Activated T-cell treated with anti-CD3 and anti-CD28 coated beads, Interleukin-2, amount 50 U/mL, for 24 hours (primary cell): ENCODE results near the gene RGS14.

Experiments used
- DNase-seq: peaks from one replicate; pipeline ENCODE4 v3.0.0-alpha.2; 2020
- H3K27ac Mint-ChIP-seq: 2 replicates; pipeline ENCODE4 v1.8.0; 2020; ENCODE audit warnings: mild to moderate bottlenecking, mixed read lengths
- H3K27me3 Mint-ChIP-seq: 2 replicates; pipeline ENCODE4 v1.8.0; 2020; ENCODE audit warnings: mixed read lengths
- H3K36me3 Mint-ChIP-seq: 2 replicates; pipeline ENCODE4 v1.8.0; 2020; ENCODE audit warnings: low read depth, mixed read lengths
- H3K4me1 Mint-ChIP-seq: 2 replicates; pipeline ENCODE4 v1.8.0; 2020; ENCODE audit warnings: low read depth, mixed read lengths
- H3K4me3 Mint-ChIP-seq: 2 replicates; pipeline ENCODE4 v1.8.0; 2020; ENCODE audit warnings: mild to moderate bottlenecking, moderate library complexity, mixed read lengths
- H3K9me3 Mint-ChIP-seq: 2 replicates; pipeline ENCODE4 v1.8.0; 2020; ENCODE audit warnings: mixed read lengths

Gene RGS14

DNA sequence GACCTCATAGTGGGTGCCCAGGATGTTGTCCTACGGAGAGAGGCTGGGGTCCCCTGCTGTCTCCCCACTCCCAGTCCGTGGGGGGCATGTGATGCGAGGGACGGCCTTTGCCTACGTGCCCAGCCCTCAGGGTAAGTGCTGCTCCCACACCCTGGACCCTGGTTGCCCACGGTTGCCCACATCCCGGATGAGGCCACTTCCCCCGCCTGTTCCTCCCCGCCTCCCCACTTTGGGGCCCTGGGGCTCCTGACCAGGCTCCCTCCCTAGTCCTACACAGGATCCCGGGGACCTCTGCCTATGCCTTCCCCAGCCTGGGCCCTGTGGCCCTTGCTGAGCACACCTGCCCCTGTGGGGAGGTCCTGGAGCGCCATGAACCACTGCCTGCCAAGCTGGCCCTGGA lies 28.0 kb downstream of the RGS14 start:
- H3K27me3 Mint-ChIP-seq, result no peaks in the 10 kb centered on the region
- peaks cover 45% of the 10 kb centered on the region for H3K4me1 Mint-ChIP-seq
- H3K36me3 Mint-ChIP-seq, result no peaks in the 10 kb centered on the region
- DNase-seq, result no peak
- no peaks in the 10 kb centered on the region for H3K9me3 Mint-ChIP-seq
- no peak overlapping the region for H3K4me3 Mint-ChIP-seq
- no peak overlapping the region for H3K27ac Mint-ChIP-seq

DNA sequence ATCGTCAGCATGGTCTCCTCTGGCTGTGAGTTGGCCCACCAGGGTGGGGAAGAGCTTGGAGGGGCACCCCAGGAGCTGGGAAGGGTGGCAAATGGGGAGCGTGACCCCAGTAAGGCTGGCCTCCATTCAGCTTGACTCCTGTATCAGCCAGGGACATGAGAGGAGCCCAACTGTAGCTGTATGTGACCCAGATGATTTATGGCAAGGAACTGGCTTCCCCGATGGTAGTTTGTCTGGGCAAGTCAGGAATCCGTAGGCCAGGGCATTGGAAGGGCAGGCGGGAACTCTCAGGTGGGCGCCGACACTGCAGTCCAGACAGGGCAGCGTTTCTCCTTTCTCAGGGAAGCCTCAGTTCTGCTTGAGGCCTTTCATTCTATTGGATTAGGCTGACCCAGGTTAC lies 28.8 kb downstream of the RGS14 start:
- Mint-ChIP-seq H3K27me3 (no peaks in the 10 kb centered on the region), H3K36me3 (no peaks in the 10 kb centered on the region), H3K27ac (no peak overlapping the region), H3K4me3 (no peak overlapping the region), H3K9me3 (no peaks in the 10 kb centered on the region), H3K4me1 (peaks cover 49% of the 10 kb centered on the region)
- DNase-seq, result no peak

DNA sequence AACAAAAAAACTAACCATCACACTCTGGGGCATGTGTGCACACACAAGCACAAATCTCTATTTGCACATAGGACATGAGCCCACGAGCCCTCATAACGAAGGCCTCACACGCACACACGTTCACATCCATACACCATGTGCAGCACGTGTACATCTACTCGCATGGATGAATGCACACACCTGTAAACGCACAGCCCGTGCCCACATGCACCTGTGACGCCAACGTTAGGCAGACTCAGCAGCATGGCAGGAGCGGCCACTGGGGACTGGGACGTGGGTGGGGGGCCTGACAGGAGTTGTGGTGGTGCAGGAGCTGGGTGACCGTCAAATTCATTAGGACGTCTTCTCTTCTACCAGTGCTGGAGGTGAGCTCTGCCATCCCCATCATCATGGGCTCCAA lies 29.7 kb downstream of the RGS14 start:
- Mint-ChIP-seq H3K4me1 (peaks cover 46% of the 10 kb centered on the region), H3K4me3 (no peak overlapping the region)

DNA sequence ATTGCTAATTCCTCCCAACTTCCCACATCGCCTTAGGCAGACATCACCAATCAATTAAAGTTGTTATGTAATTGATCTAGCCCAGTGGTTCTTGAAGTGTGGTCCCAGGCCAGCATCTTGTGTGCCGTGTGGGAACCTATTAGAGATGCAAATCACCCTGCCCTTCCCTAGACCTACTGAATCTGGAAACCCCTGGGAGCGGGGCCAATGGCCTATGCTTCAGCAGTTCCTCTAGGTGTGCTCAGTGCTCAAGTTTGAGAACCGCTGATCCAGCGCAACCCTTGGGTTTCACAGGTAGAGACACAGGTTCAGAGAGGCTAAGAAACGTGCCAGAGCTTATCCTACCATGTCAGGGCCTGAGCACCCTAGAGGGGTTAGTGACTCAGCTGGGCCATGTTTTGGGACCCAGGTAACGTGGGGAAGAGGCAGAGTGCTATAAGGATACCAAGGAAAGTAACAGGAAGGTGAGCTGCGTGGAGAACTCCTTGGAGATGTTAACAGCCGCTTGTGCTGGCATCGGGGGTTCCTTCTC lies 30.9 kb downstream of the RGS14 start:
- Mint-ChIP-seq H3K4me1 (peaks cover 40% of the 10 kb centered on the region), H3K9me3 (no peaks in the 10 kb centered on the region), H3K27me3 (no peaks in the 10 kb centered on the region), H3K27ac (peak overlapping the region; percentile 94), H3K36me3 (no peaks in the 10 kb centered on the region), H3K4me3 (no peak overlapping the region)
- no peak for DNase-seq

More for the DNA sequence above, 29.7 kb downstream of the RGS14 start:
- Mint-ChIP-seq H3K36me3 (no peaks in the 10 kb centered on the region), H3K27ac (no peak overlapping the region), H3K9me3 (no peaks in the 10 kb centered on the region), H3K27me3 (no peaks in the 10 kb centered on the region)
- DNase-seq, result no peak

DNA sequence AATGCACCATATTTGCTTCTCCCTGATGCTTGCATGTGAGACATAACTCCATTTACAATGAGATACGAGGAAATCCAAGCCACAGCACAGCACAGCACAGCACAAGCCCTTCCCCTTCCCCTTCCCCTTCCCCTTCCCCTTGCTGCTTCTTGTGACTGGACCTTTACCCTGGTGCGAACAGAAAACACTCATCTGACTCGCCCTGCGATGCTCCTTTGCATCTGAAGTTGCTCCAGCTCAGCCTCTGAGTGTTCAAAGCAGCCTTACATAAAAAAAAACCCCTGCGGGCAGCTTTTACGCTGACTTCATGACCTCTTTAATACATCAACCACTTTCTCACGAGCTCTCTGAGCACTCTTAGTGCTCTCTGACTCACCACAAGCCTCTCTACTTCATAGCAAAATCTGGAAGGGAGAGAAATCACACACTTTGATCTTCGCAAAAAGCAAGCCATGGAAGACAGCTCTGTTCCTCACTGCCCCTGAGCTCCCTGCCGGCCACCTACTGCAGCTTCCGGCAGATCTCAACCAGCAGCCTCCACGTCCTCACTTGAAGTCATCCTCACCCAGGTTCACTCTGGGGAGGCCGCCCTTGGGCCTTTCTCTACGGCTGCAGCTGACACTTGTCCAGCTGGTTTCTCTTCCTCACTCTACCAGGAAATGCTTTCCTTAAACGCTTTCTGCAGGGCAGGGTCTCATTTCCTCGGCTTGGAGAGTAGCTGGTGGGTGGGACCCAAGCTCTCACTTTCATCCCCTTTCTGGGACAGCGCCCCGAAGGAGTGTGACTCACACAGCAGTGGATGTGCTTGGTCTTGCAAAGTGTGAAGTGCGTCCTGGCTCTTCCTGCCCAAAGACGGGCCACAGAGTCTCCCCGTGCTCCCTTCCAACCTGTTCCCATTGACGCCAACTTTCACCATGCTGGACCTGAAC lies 31.8 kb downstream of the RGS14 start:
- DNase-seq, result peak; percentile 67
- H3K4me3 Mint-ChIP-seq, result peak overlapping the region; percentile 34
- no peaks in the 10 kb centered on the region for H3K9me3 Mint-ChIP-seq
- H3K27ac Mint-ChIP-seq, result peak overlapping the region; percentile 94
- H3K36me3 Mint-ChIP-seq, result no peaks in the 10 kb centered on the region
- no peaks in the 10 kb centered on the region for H3K27me3 Mint-ChIP-seq
- H3K4me1 Mint-ChIP-seq, result peaks cover 40% of the 10 kb centered on the region

DNA sequence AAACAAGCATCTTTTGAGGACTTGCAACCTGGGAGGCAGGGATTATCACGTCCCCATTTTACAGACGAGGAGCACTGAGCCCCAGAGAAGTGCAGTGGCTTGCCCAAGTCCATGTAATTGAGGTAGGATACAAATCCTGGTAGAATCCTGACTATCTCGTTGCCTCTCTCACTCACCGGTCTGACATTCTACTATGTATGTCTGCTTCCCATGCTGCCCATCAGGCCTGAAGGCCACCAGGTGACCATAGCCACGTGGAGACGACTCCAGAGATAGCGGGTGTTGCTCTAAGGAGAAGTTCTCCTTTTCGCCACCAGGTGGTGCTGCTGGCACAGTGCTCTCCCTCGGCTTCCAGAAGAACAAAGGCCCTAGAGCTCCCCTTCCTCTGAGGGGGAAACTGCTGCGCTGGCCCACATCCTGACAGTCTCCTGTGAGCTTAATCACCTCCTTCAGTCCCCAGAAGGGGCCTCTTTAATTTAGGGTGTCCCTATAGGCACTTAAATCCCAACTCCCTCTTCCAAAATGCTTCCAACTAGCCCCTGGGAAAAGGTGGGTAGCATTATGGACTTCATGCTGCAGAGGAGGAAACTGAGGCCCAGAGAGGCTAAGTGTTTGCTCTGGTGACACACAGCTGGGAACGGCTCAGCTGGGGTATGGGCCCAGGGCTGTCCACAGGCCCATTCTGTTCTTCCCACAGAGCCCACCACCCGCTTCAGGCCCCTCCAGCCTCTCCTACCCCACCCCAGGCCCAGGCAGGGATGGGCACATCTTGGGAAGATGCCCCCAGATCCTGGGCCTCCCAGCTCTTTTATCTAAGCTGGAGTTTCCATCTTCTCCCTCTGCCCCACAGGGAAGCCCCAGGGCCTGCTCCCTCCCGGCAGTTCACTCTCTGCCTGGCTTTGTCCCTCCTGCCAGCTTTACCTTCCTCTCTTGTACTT lies 32.9 kb downstream of the RGS14 start:
- no peaks in the 10 kb centered on the region for H3K36me3 Mint-ChIP-seq
- peak; percentile 89 for DNase-seq
- peaks cover 36% of the 10 kb centered on the region for H3K4me1 Mint-ChIP-seq
- H3K27me3 Mint-ChIP-seq, result no peaks in the 10 kb centered on the region
- peak overlapping the region; percentile 28 for H3K4me3 Mint-ChIP-seq
- H3K9me3 Mint-ChIP-seq, result no peaks in the 10 kb centered on the region
- peak overlapping the region; percentile 94 for H3K27ac Mint-ChIP-seq

DNA sequence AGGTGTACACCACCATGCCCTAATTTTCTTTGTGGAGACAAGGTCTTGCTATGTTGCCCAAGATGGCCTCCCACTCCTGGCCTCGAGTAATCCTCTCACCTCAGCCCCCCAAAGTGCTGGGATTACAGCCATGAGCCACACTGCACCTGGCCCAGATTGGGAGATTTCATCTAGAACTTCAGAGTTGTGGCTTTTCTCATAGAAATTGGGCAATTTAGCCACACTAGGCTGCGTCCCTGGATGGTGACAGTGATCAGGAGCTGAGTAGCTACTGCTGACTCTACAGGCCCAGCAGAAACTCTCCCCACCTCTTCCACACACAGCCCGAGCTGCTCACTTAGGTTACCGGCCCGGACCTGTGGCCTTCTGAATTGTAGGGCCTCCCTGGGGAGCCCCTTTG lies 35.0 kb downstream of the RGS14 start:
- no peak for DNase-seq
- Mint-ChIP-seq H3K27me3 (no peaks in the 10 kb centered on the region), H3K9me3 (no peaks in the 10 kb centered on the region), H3K4me3 (no peak overlapping the region), H3K4me1 (peaks cover 36% of the 10 kb centered on the region), H3K36me3 (no peaks in the 10 kb centered on the region), H3K27ac (no peak overlapping the region)

DNA sequence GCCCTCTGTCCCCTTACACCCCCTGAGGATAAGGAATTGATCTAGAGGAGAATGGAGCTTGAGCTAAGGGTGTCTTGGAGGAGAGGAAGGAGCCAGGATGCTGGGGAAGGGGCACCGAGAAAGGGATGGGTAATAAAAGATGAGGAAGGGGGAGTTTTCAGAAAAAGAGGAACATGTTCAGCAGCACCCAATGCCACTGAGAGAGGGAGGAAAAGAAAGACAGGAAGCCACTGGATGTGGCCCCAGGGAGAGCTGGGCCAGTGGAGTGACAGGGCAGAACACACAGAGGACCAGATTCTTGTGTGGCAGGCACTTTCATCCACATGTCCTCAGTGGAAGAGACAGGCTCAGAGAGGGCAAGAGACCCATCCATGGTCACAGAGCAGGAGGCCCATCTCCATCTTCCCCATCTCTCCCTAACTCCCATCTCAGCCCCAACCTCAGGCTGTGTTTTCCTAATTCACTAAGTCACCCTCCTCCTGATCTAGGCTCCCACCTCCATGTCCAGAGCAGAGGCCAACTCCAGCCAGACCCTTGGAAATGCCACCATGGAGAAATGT lies 35.6 kb downstream of the RGS14 start:
- Mint-ChIP-seq H3K27me3 (no peaks in the 10 kb centered on the region), H3K4me1 (peaks cover 32% of the 10 kb centered on the region), H3K27ac (no peak overlapping the region), H3K36me3 (no peaks in the 10 kb centered on the region), H3K9me3 (no peaks in the 10 kb centered on the region), H3K4me3 (no peak overlapping the region)
- DNase-seq, result no peak

DNA sequence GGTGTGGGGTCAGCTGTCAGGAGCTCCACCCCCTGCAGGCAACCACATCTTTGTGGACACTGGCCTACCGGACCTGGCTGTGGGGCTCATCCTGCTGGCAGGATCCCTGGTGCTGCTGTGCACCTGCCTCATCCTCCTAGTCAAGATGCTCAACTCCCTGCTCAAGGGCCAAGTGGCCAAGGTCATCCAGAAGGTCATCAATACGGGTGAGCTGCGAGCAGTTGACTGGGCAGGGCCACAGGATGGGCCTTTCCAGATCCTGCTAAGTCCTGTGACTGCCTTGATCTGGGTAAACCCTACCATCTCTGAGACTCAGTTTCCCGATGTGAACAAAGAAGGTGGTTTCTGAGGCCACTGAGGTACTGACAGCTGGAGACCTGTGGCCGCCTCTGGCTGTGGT lies 36.3 kb downstream of the RGS14 start:
- Mint-ChIP-seq H3K27ac (no peak overlapping the region), H3K4me3 (no peak overlapping the region), H3K36me3 (no peaks in the 10 kb centered on the region), H3K27me3 (no peaks in the 10 kb centered on the region), H3K9me3 (no peaks in the 10 kb centered on the region), H3K4me1 (peaks cover 25% of the 10 kb centered on the region)
- DNase-seq, result no peak

DNA sequence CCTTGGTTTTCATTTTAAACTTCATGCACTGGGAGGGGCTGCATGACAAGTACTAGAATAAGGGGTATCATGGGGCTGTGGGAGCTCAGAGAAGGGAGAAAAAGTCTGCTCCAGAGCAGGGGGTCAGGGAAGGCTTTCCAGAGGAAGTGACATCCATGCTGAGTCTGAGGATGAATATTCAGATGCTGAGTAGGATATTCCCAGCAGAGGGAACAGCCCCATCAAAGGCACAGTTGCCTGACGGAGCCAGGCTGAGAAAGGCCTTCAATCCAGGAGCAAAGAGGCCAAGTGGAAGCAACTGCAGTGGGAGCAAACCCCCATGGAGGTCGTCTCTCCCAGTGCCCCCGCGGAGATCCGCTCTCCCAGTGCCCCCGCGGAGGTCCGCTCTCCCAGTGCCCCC lies 38.4 kb downstream of the RGS14 start:
- Mint-ChIP-seq H3K4me3 (no peak overlapping the region), H3K27ac (no peak overlapping the region), H3K4me1 (peaks cover 4% of the 10 kb centered on the region), H3K36me3 (no peaks in the 10 kb centered on the region), H3K27me3 (peaks cover under 1% of the 10 kb centered on the region), H3K9me3 (no peaks in the 10 kb centered on the region)
- DNase-seq, result no peak

DNA sequence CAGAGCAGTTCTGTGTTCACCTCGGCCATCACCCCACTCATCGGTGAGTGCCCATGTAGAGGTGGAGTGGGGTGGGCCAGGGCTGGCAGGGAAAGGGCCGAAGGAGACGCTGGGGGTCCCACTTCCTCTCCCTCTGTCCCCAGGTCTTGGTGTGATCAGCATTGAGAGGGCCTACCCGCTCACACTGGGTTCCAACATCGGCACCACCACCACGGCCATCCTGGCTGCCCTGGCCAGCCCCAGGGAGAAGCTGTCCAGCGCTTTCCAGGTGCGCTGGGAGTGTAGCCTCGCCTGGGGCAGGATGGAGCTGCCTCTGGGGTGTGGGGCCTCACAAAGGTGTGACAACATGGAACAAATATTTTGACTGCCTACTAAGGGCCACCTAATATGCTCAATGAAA lies 39.1 kb downstream of the RGS14 start:
- H3K27me3 Mint-ChIP-seq, result peaks cover 8% of the 10 kb centered on the region
- H3K36me3 Mint-ChIP-seq, result no peaks in the 10 kb centered on the region
- no peaks in the 10 kb centered on the region for H3K9me3 Mint-ChIP-seq
- H3K4me3 Mint-ChIP-seq, result no peak overlapping the region
- no peak for DNase-seq
- no peaks in the 10 kb centered on the region for H3K4me1 Mint-ChIP-seq
- H3K27ac Mint-ChIP-seq, result no peak overlapping the region

DNA sequence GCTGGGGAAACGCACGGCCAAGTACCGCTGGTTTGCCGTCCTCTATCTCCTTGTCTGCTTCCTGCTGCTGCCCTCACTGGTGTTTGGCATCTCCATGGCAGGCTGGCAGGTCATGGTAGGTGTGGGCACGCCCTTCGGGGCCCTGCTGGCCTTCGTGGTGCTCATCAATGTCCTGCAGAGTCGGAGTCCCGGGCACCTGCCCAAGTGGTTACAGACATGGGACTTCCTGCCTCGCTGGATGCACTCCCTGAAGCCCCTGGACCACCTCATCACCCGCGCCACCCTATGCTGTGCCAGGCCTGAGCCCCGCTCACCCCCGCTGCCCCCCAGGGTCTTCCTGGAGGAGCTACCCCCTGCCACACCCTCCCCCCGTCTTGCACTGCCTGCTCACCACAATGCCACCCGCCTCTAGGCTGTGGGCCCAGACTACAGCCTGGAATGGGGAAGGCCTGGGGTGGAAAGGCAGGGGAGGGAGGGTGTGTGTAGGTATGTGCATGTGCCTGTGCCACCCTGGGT lies 40.2 kb downstream of the RGS14 start:
- no peak for DNase-seq
- Mint-ChIP-seq H3K36me3 (no peaks in the 10 kb centered on the region), H3K9me3 (no peaks in the 10 kb centered on the region), H3K4me1 (peaks cover 11% of the 10 kb centered on the region), H3K27me3 (peaks cover 19% of the 10 kb centered on the region), H3K27ac (no peak overlapping the region), H3K4me3 (no peak overlapping the region)

DNA sequence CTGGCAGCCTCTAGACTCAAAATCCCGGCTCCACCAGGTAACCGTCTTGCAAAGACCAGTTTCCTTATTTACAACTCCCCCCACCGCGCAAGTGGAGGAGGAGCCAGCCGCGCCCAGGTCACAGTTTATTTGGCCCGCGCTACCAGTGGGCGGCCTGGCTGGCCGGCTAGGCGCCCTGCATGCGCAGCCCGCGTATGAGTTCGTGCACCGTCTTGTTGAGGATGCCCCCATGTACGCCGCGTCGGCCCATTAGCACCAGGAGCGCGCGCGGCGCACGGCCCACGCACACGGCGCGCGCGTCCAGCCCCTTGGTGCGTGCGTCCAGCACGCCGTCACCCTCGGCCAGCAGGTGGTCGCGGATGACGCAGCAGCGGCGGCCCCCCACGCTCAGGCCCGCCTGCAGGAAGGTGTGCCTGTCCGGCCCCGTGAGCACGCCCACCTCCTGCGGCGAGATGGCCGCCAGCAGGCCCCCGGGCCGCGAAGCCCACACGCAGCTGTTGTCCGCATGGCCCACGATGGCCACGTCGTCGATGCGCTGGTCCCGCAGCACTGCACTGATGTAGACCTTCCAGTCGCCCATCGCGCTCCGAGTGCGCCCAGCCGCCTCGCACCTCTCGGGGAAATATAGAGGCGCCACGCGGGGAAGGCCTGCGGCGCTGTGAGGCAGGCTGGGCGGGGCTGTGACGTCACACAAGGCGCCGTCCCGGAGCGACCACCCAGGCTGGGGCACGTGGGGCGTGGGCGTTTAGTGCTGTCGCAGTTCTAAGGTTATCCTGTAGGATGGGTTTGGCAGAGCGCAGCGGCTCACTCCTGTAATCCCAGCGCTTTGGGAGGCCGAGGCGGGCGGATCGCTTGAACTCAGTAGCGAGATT lies 42.5 kb downstream of the RGS14 start, which contains the start of gene PFN3:
TSS of gene PFN3 (minus strand) at position 665 of the 872 bp plus-strand sequence. CDS start at position 580, 85 bp downstream.
- Mint-ChIP-seq H3K27me3 (peaks cover 27% of the 10 kb centered on the region), H3K9me3 (no peaks in the 10 kb centered on the region), H3K4me3 (no peak within 1 kb of the TSS), H3K27ac (no peak within 1 kb of the TSS), H3K4me1 (peaks cover 28% of the 10 kb centered on the region), H3K36me3 (no peaks in the 10 kb centered on the region)
- DNase-seq, result no peak
